Measurements from ENCODE around the gene CHIT1.

DNA sequence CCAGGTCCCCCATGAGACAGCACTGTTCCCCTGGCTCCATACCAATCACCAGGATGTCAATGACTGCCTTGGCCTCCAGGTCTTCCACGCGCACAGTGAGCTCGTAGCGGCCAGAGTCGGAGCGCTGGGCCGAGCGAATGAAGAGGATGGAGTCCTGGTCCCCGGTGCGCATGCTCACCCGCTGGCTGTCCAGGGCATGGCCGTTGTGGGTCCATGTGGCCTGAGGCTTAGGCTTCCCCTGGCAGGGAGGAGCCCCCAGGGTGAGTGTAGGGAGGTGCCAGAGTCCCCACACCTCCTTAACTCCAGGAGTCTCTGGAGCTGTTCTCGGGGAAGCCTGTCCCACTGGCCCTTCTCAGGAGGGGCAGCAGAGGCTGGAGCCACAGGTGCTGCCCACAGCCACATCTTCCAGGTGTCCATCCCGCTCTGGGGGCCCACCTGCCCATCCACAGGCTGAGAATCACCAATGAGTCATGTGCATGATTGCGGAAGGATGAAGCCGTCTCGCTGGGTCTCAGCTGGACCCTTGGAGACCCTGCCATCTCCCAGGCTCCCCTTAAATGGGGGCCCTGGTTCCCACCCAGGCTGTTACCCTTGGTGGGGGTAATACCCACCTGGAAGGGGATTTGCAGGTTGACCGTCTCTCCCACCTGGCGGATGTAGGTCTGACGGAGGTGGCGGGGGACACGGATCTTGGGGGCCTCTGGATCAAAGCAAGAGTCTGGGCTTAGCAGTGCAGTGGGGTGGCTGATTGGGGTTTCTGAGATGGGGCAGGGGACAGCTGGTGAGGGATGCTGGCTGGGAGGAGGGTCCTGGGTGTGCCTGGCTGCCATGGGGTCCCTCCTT lies 57.9 kb downstream of the CHIT1 start:
- TF ChIP-seq, protein P1, sequence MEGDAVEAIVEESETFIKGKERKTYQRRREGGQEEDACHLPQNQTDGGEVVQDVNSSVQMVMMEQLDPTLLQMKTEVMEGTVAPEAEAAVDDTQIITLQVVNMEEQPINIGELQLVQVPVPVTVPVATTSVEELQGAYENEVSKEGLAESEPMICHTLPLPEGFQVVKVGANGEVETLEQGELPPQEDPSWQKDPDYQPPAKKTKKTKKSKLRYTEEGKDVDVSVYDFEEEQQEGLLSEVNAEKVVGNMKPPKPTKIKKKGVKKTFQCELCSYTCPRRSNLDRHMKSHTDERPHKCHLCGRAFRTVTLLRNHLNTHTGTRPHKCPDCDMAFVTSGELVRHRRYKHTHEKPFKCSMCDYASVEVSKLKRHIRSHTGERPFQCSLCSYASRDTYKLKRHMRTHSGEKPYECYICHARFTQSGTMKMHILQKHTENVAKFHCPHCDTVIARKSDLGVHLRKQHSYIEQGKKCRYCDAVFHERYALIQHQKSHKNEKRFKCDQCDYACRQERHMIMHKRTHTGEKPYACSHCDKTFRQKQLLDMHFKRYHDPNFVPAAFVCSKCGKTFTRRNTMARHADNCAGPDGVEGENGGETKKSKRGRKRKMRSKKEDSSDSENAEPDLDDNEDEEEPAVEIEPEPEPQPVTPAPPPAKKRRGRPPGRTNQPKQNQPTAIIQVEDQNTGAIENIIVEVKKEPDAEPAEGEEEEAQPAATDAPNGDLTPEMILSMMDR (IDR thresholded peaks at IDR 0.05), result no peak
- no peak for TF ChIP-seq POLR2A (IDR thresholded peaks at IDR 0.05)
